K562 (cell line): ENCODE results near the gene SYCP3. TPM values are rescaled to one million over a fixed set of nuclear protein-coding genes. Genes with fewer than 3 reads are reported as not detected.

Experiments used
- ATAC-seq: fragments of 200-7000 bp; cut with Tn5 transposase; 3 replicates; pipeline ENCODE4 v1.9.1; 2020; ENCODE audit warnings: moderate library complexity
- BruUV-seq: library from RNA; stranded (reverse); fragments of 400-500 nt; replicated peaks from 2 replicates; lab custom pipeline; 2021; lab: Mats Ljungman, UMichigan
- CTCF ChIA-PET: fragments of 300-600 bp; formaldehyde crosslinking; extraction: SDS; loops from one replicate; lab custom pipeline; 2021; ENCODE audit warnings: low intra/inter-chr PET ratio; lab: Yijun Ruan, JAX
- POLR2A ChIA-PET: fragments of 300-600, 350-650 bp; sonication (Branson Sonifier 250); formaldehyde crosslinking; extraction: SDS; loops from one replicate; lab custom pipeline; 2021; ENCODE audit warnings: antibody characterized with exemption, inconsistent platforms; lab: Yijun Ruan, JAX
- DNase-seq, 4 experiments: peaks; one replicate each; pipeline versions ENCODE4 v3.0.0 to v3.0.0-alpha.2; 2011 to 2018; ENCODE audit warnings: low spot score in 3 of 4, mixed read lengths in 3 of 4; ENCODE audit errors: extremely low read depth in 1 of 4
- FAIRE-seq: peaks from 2 replicates; lab custom pipeline; 2011; peaks lifted over from hg19 to GRCh38; lab: Jason Lieb, UNC
- H2AFZ ChIP-seq: 2 replicates; pipeline ENCODE4 v1.6.0; 2011; ENCODE audit warnings: low read depth, low read length, control low read depth, inconsistent platforms
- H3K27ac ChIP-seq: fragments of 200-600 bp; 3 replicates; pipeline ENCODE4 v1.8.0; 2011; ENCODE audit warnings: low read depth, mild to moderate bottlenecking, control low read depth, inconsistent platforms, low read length, moderate library complexity, mixed read lengths; ENCODE audit errors: extremely low read depth
- H3K27me3 ChIP-seq, 2 experiments: fragments of 300-600 bp in 1 of 2; 2 replicates in 1 of 2; 3 replicates in 1 of 2; pipeline versions ENCODE4 v1.6.0 to v1.8.0; 2011; ENCODE audit warnings: inconsistent platforms in 2 of 2, low read length in 2 of 2, mild to moderate bottlenecking in 1 of 2, mixed read lengths in 1 of 2, moderate library complexity in 1 of 2; ENCODE audit not compliant: control insufficient read depth in 2 of 2, insufficient read depth in 2 of 2
- H3K36me3 ChIP-seq: fragments of 300-600 bp; 3 replicates; pipeline ENCODE4 v1.8.0; 2011; ENCODE audit warnings: mild to moderate bottlenecking, low read length, inconsistent platforms; ENCODE audit not compliant: control insufficient read depth, insufficient read depth
- H3K4me1 ChIP-seq, 2 experiments: fragments of 200-600 bp in 1 of 2; replicated peaks in 1 of 2; 2 replicates in 1 of 2; 3 replicates in 1 of 2; pipeline versions ENCODE4 v1.5.1 to v1.8.0; 2011; ENCODE audit warnings: inconsistent platforms in 2 of 2, low read length in 2 of 2, mild to moderate bottlenecking in 1 of 2, mixed read lengths in 1 of 2, moderate library complexity in 1 of 2; ENCODE audit not compliant: control insufficient read depth in 2 of 2, insufficient read depth in 2 of 2
- H3K4me2 ChIP-seq: 2 replicates; pipeline ENCODE4 v1.6.1; 2011; ENCODE audit warnings: low read length, control low read depth, inconsistent platforms, mixed read lengths; ENCODE audit not compliant: insufficient read depth
- H3K4me3 ChIP-seq: fragments of 200-600 bp; sonication (generic), shearing (Covaris generic); 2 replicates; pipeline ENCODE4 v1.5.1; 2016; ENCODE audit warnings: control low read depth, inconsistent platforms
- H3K79me2 ChIP-seq: fragments of 200-600 bp; 3 replicates; pipeline ENCODE4 v1.8.0; 2011; ENCODE audit warnings: low read length, inconsistent platforms; ENCODE audit not compliant: control insufficient read depth, insufficient read depth
- H3K9ac ChIP-seq, 2 experiments: 2 replicates each; pipeline versions ENCODE4 v1.6.0 to v1.6.1; 2011; ENCODE audit warnings: low read depth in 2 of 2, low read length in 2 of 2, control low read depth in 1 of 2, inconsistent platforms in 1 of 2, mild to moderate bottlenecking in 1 of 2, mixed read lengths in 1 of 2; ENCODE audit not compliant: insufficient read depth in 1 of 2
- H3K9me1 ChIP-seq: one replicate; pipeline ENCODE4 v1.6.0; 2011; ENCODE audit warnings: inconsistent platforms, mild to moderate bottlenecking, low read length, moderate library complexity; ENCODE audit not compliant: control insufficient read depth, insufficient read depth
- H3K9me3 ChIP-seq: replicated peaks from 2 replicates; pipeline ENCODE4 v1.5.1; 2011; ENCODE audit warnings: low read depth, low read length, inconsistent platforms; ENCODE audit not compliant: control insufficient read depth, insufficient read depth
- H4K20me1 ChIP-seq: replicated peaks from 2 replicates; pipeline ENCODE4 v1.6.1; 2011; ENCODE audit warnings: low read length, inconsistent platforms, mixed read lengths; ENCODE audit not compliant: control insufficient read depth, insufficient read depth
- C11orf30 ChIP-seq: fragments of 450-650 bp; IDR thresholded peaks from 2 replicates; pipeline ENCODE4 v1.6.1; 2016; ENCODE audit warnings: low read depth, mild to moderate bottlenecking
- FOXJ2 ChIP-seq: fragments of 200-800 bp; sonication (Bioruptor generic); IDR thresholded peaks from 2 replicates; pipeline ENCODE4 v1.6.1; 2016; ENCODE audit warnings: missing genetic modification characterization, missing compliant biosample characterization
- GATA2 ChIP-seq: sonication (generic); formaldehyde crosslinking; IDR thresholded peaks from 2 replicates; pipeline ENCODE4 v1.4.0; 2020; ENCODE audit warnings: mild to moderate bottlenecking, missing genetic modification reagents
- GATAD2A ChIP-seq: fragments of 450-650 bp; IDR thresholded peaks from 2 replicates; pipeline ENCODE4 v1.6.1; 2017
- ID3 ChIP-seq, 2 experiments: fragments of 250-450 bp in 1 of 2; fragments of 450-650 bp in 1 of 2; sonication (Bioruptor Pico) in 1 of 2; IDR thresholded peaks; 2 replicates each; pipeline versions ENCODE4 v1.6.1 to v1.8.0; 2016 to 2021; ENCODE audit warnings: mild to moderate bottlenecking in 2 of 2, moderate library complexity in 2 of 2, missing compliant biosample characterization in 1 of 2, missing genetic modification characterization in 1 of 2
- MYBL2 ChIP-seq, 2 experiments: fragments of 450-650 bp in 1 of 2; sonication (generic) in 1 of 2; formaldehyde crosslinking in 1 of 2; IDR thresholded peaks; 2 replicates each; pipeline versions ENCODE4 v1.6.1 to v1.8.1; 2017 to 2022; ENCODE audit warnings: borderline replicate concordance in 1 of 2, inconsistent platforms in 1 of 2, low read depth in 1 of 2, mild to moderate bottlenecking in 1 of 2, missing genetic modification reagents in 1 of 2, moderate library complexity in 1 of 2
- NELFE ChIP-seq: IDR thresholded peaks from 2 replicates; pipeline ENCODE4 v1.6.1; 2011; ENCODE audit warnings: mild to moderate bottlenecking; ENCODE audit not compliant: insufficient read depth, insufficient read length
- PHB2 ChIP-seq: fragments of 450-650 bp; IDR thresholded peaks from 2 replicates; pipeline ENCODE4 v1.6.1; 2017; ENCODE audit warnings: low read depth
- SREBF2 ChIP-seq: sonication (generic); formaldehyde crosslinking; IDR thresholded peaks from 2 replicates; pipeline ENCODE4 v1.4.0; 2020; ENCODE audit warnings: mild to moderate bottlenecking, missing genetic modification reagents
- TCF7 ChIP-seq: sonication (generic); IDR thresholded peaks from 2 replicates; pipeline ENCODE4 v1.6.1; 2016; ENCODE audit warnings: antibody characterized with exemption, borderline replicate concordance
- TEAD4 ChIP-seq, 2 experiments: sonication (generic) in 1 of 2; formaldehyde crosslinking in 1 of 2; IDR thresholded peaks; 2 replicates each; pipeline versions ENCODE4 v1.6.1 to v1.8.0; 2012 to 2022; ENCODE audit warnings: borderline replicate concordance in 1 of 2, inconsistent platforms in 1 of 2, low read length in 1 of 2, mild to moderate bottlenecking in 1 of 2, missing genetic modification reagents in 1 of 2
- THRAP3 ChIP-seq: fragments of 450-650 bp; IDR thresholded peaks from 2 replicates; pipeline ENCODE4 v1.6.1; 2016; ENCODE audit warnings: mild to moderate bottlenecking, inconsistent platforms, borderline replicate concordance
- TRIM25 ChIP-seq: fragments of 450-650 bp; IDR thresholded peaks from 2 replicates; pipeline ENCODE4 v1.7.0; 2016; ENCODE audit warnings: borderline replicate concordance
- ZBTB11 ChIP-seq, 3 experiments: fragments of 200-800 bp in 1 of 3; fragments of 250-450 bp in 1 of 3; fragments of 450-650 bp in 1 of 3; sonication (Bioruptor Pico) in 1 of 3; sonication (Bioruptor generic) in 1 of 3; formaldehyde crosslinking in 1 of 3; IDR thresholded peaks; 2 replicates each; pipeline versions ENCODE4 v1.6.1 to v1.8.0; 2016 to 2022; ENCODE audit warnings: mild to moderate bottlenecking in 2 of 3, missing genetic modification characterization in 2 of 3, missing compliant biosample characterization in 1 of 3, moderate library complexity in 1 of 3
- ZFP30 ChIP-seq: fragments of 250-450 bp; sonication (Bioruptor Pico); IDR thresholded peaks from 2 replicates; pipeline ENCODE4 v1.8.0; 2022; ENCODE audit warnings: moderate library complexity, mild to moderate bottlenecking, inconsistent platforms, borderline replicate concordance
- ZNF408 ChIP-seq: fragments of 250-450 bp; sonication (Bioruptor Pico); IDR thresholded peaks from 2 replicates; pipeline ENCODE4 v1.4.0; 2020; ENCODE audit warnings: low read depth, mild to moderate bottlenecking, moderate library complexity
- WGBS: fragments of 100-300 bp; shearing (Covaris generic); methylation state at CpG from one replicate; pipeline ENCODE4 v1.1.6; 2016; ENCODE audit warnings: low coverage, mixed read lengths; ENCODE audit not compliant: insufficient coverage; ENCODE audit errors: missing lambda C conversion rate; 5-methylcytosine and 5-hydroxymethylcytosine counted together
- in situ Hi-C: fragments of 300-500 bp; cut with MboI; formaldehyde crosslinking; loops from 4 replicates; pipeline ENCODE4 v1.15.0; 2018; ENCODE audit warnings: inconsistent platforms, mixed read lengths
- intact Hi-C: fragments of 100-400 bp; cut with micrococcal nuclease; formaldehyde crosslinking; loops from 2 replicates; pipeline ENCODE4 v1.14.2; 2022
- polyA plus RNA-seq, 8 experiments: library from polyadenylated mRNA; depleted of rRNA in 4 of 8; stranded (reverse) in 5 of 8; unstranded in 3 of 8; fragments of >200 nt; fragmentation: Nextera tagmentation in 2 of 8; fragmentation: Illumina TruSeq in 1 of 8; extraction: Ambion mirVana in 2 of 8; extraction: Trizol in 1 of 8; gene quantifications; 2 replicates each; pipeline versions ENCODE4 v1.2.1 to v1.2.3, GENCODE V29; 2011 to 2014; ENCODE audit warnings: inconsistent platforms in 1 of 8, missing spikeins in 1 of 8
- total RNA-seq, 7 experiments: library from RNA; depleted of rRNA in 6 of 7; stranded (reverse); fragments of >200 nt in 6 of 7; fragmentation: Illumina TruSeq in 2 of 7; extraction: Trizol in 2 of 7; gene quantifications; 2 replicates each; pipeline versions ENCODE4 v1.2.1 to v1.2.3, GENCODE V29; 2011 to 2021; ENCODE audit warnings: low replicate concordance in 1 of 7

The SYCP3 gene
- total and polyA plus RNA-seq, 9 of the 15 experiments (the other 6 are each of a cell fraction or from before 2014, with no cell fraction given), result 0.11 to 0.25 (median 0.22) TPM; not detected in 4

- Histone ChIP-seq H3K4me3 (no peak overlapping the region), H3K27me3 (no peaks in the 10 kb centered on the region), H3K4me1 (peaks cover 2 to 40% of the 10 kb centered on the region in 2 experiments; a peak in 4 of 5 replicates), H3K36me3 (peaks cover 26% of the 10 kb centered on the region), H3K9me1 (peaks cover 4% of the 10 kb centered on the region), H3K9ac (0 out of 4 replicates have a peak overlapping the region, but pooled peaks of 1 of the 2 experiments have one; percentile 12), H3K9me3 (no peaks in the 10 kb centered on the region), H3K4me2 (no peak overlapping the region), H2AFZ (no peak overlapping the region), H4K20me1 (peaks cover 13% of the 10 kb centered on the region; the same call in 1 of the 2 replicates), H3K79me2 (peaks cover 85% of the 10 kb centered on the region), H3K27ac (peak overlapping the region; percentile 65; the same call in 2 of the 3 replicates)
- no peak for TF ChIP-seq PHB2
- no peak for TF ChIP-seq ZBTB11 (CRISPR knock-in tag; IDR thresholded peaks at IDR 0.05)
- TF ChIP-seq SREBF2 (CRISPR knock-in tag), result no peak
- TF ChIP-seq TRIM25, result no peak
- no peak for TF ChIP-seq TEAD4 (IDR thresholded peaks at IDR 0.05; ENCODE audit: low read length)
- no peak for TF ChIP-seq TEAD4 (CRISPR knock-in tag; IDR thresholded peaks at IDR 0.05; ENCODE audit: borderline replicate concordance)
- TF ChIP-seq TCF7, result no peak
- TF ChIP-seq NELFE, result no peak
- TF ChIP-seq ZFP30 (CRISPR knock-in tag), result no peak
- TF ChIP-seq THRAP3, result no peak
- no peak for TF ChIP-seq ZNF408 (CRISPR knock-in tag)
- TF ChIP-seq GATAD2A, result no peak
- no peak for TF ChIP-seq FOXJ2 (tag)
- no peak for TF ChIP-seq MYBL2 (IDR thresholded peaks at IDR 0.05; ENCODE audit: low read depth)
- TF ChIP-seq MYBL2 (CRISPR knock-in tag; IDR thresholded peaks at IDR 0.05; ENCODE audit: borderline replicate concordance), result no peak
- no peak for TF ChIP-seq ID3 (CRISPR knock-in tag; IDR thresholded peaks at IDR 0.05)
- no peak for TF ChIP-seq ID3 (tag; IDR thresholded peaks at IDR 0.05)
- no peak for TF ChIP-seq GATA2 (CRISPR knock-in tag)
- TF ChIP-seq C11orf30, result no peak
- BruUV-seq, result no TSS peak
- FAIRE-seq, result no peak
- POLR2A ChIA-PET, result interaction anchor here (1.0 to 1.6 kb wide), 2 partner anchors 8 to 17 kb away, joined by 4 to 6 read pairs; no protein-coding TSS in a partner anchor
- 75% methylated on average over 1 of the region's 1 CpG for WGBS
- in situ Hi-C loops, result no loop called here
- DNase-seq, result no peak
- CTCF ChIA-PET, result no interaction called here
- no peak for ATAC-seq
- intact Hi-C loops, result no loop called here
These were observed 32.9 kb downstream of the SYCP3 start for GRCh38 chr12:101706403-101706802.
